PC-3 (cell line): Measurements from ENCODE around the gene PSMB1.

Experiments
- CTCF ChIP-seq: fragments of 300-600 bp; sonication (generic); conservative IDR thresholded peaks from 2 replicates; pipeline ENCODE4 v1.5.1; 2017; ENCODE audit warnings: antibody characterized with exemption, low read depth, mild to moderate bottlenecking, low read length
- EZH2 ChIP-seq: fragments of 300-600 bp; sonication (generic); IDR thresholded peaks from one replicate; pipeline ENCODE4 v1.6.1; 2017; ENCODE audit warnings: antibody characterized with exemption, mild to moderate bottlenecking, low read length; ENCODE audit not compliant: unreplicated experiment

GRCh38 chr6:170597278-170597677, 44.2 kb upstream of the PSMB1 start:
- TF ChIP-seq CTCF (no peak), EZH2 (no peak)
